LNCaP clone FGC (cell line): Measurements from ENCODE around the gene GLB1L3.

Experiments used
- DNase-seq: peaks from one replicate; pipeline ENCODE4 v3.0.0-alpha.2; 2011; ENCODE audit warnings: low read depth
- H3K4me3 ChIP-seq: 2 replicates; pipeline ENCODE4 v1.5.1; 2011; ENCODE audit warnings: mild to moderate bottlenecking, low read depth, low read length, control low read depth
- TF ChIP-seq, protein P1 (sequence below): IDR thresholded peaks from 2 replicates; pipeline ENCODE4 v1.5.1; 2012; ENCODE audit warnings: mild to moderate bottlenecking; ENCODE audit not compliant: control insufficient read depth, insufficient read depth; ENCODE audit errors: extremely low read depth

The GLB1L3 gene

DNA sequence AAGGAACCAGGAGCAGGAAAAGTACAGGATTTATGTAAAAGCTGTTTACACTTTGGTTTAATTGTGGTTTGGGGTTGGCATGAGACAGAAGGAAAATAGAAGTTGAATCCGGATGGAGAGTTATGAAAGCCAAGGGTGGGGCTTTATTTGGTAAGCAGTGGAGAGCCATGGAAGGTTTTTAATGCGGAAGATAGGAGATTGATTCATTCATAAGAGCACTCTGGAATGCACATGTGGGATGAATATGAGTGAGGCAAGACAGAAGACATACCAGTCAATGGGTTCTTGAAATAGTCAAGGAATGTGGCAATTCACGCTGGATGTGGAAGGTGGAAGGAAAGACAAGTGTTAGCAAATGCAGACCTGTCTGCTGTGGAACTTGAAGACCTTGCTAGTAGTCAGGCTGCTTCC lies 9.3 kb upstream of the GLB1L3 start:
- TF ChIP-seq, protein P1, sequence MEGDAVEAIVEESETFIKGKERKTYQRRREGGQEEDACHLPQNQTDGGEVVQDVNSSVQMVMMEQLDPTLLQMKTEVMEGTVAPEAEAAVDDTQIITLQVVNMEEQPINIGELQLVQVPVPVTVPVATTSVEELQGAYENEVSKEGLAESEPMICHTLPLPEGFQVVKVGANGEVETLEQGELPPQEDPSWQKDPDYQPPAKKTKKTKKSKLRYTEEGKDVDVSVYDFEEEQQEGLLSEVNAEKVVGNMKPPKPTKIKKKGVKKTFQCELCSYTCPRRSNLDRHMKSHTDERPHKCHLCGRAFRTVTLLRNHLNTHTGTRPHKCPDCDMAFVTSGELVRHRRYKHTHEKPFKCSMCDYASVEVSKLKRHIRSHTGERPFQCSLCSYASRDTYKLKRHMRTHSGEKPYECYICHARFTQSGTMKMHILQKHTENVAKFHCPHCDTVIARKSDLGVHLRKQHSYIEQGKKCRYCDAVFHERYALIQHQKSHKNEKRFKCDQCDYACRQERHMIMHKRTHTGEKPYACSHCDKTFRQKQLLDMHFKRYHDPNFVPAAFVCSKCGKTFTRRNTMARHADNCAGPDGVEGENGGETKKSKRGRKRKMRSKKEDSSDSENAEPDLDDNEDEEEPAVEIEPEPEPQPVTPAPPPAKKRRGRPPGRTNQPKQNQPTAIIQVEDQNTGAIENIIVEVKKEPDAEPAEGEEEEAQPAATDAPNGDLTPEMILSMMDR = no peak
- no peak overlapping the region for H3K4me3 ChIP-seq
- no peak for DNase-seq

DNA sequence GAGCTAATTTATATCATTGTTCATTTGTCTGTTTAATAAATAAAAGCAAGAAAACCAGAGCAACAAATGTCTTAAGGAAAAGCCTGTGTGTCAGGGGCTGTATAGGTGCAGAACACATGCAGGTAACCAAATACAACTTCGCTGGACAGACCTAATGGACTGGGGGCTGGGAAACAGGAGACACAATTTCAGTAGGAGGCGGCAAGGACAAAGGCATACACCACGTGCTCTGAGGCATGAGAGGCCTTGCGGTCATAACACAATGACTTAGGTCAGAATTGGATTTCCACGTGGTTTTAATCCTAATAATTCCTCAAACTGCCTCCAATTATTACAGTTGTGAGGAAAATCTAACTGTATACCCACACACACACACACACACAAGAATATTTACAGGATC lies 8.7 kb upstream of the GLB1L3 start:
- no peak overlapping the region for H3K4me3 ChIP-seq
- no peak for DNase-seq
- TF ChIP-seq, protein P1 = no peak

GRCh38 chr11:134267966-134268365 lies 8.2 kb upstream of the GLB1L3 start:
- TF ChIP-seq, protein P1 = no peak
- DNase-seq = no peak
- H3K4me3 ChIP-seq = no peak overlapping the region

DNA sequence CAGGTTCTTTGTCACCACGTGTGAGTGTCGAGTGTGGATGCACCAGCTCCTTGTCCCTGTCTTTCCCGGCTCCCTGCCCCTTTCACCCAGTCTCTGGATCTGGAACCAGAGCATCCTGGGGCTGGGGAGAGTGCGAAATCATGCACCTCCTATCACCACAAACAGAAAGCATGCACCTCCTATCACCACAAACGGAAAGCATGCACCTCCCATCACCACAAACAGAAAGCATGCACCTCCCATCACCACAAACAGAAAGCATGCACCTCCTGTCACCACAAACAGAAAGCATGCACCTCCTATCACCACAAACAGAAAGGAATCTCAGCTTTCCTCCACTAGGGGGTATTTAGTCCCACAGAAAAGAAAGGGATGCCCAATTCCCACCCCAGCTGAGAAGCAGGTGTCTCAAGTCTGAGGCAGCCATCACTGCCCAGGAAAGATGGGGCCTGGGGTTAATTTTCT lies 5.9 kb upstream of the GLB1L3 start:
- TF ChIP-seq, protein P1 = no peak
- no peak for DNase-seq
- H3K4me3 ChIP-seq = no peak overlapping the region

- DNase-seq = no peak
- H3K4me3 ChIP-seq = no peak overlapping the region
- TF ChIP-seq, protein P1 = no peak
Observed at GRCh38 chr11:134271978-134272377, 4.2 kb upstream of the GLB1L3 start.

DNA sequence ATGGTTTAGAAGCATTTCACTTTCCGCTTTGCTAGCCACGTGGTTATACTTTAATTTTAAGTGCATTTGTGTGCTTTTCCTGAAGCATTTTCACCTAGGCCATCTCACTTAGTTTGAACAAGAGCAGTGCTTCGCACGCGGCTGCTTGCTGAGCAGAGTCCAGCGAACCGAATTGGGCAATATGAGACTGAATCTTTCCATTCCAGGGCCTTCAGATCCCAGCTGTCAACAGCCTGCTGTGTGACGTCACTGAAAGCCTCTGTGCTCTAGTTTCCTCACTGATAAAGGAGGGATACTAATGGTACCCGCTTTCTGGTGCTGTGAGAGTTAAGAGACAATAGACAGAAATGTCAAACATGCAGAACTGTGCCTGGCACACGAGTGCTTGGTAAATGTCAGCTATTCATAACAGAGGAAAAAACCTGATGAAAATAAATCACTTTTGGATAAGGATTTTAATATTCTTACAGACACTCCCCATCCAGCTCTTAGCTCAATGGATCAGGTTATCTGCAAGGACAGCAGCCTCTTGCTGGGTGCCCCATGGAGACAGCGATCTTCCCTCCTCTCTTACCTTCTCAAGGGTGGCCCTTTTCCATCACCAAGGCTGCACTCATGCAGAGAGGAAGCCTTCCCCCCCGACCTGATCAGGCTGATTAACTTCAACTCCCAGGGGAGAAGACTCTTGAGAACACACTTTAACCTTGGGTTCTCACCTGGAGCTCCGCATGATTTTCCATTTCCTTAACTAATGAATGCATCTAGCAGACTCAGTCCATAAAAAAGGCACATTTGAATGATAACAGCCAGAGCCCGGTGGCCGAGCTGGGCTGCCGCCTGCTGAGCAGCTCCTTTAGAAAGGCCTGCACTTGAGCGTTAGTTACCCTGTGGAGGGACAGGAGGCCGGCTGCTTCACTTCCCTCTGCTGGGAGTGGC lies 3.5 kb upstream of the GLB1L3 start:
- no peak overlapping the region for H3K4me3 ChIP-seq
- TF ChIP-seq, protein P1 = no peak
- DNase-seq = no peak
